Spleen (tissue), 11 donors: ENCODE data around the gene NSFL1C. TPM values are rescaled to one million over a fixed set of nuclear protein-coding genes. Genes with fewer than 3 reads are reported as not detected.

ENCODE experiments used
- DNase-seq: peaks from one replicate; pipeline ENCODE4 v3.0.0-alpha.2; 2020
- H3K27ac ChIP-seq, 8 donors: fragments of 200-600 bp; sonication (generic) in 7 of 8; 1 replicate in 4 of 8; 2 replicates in 4 of 8; pipeline versions ENCODE4 v1.5.0 to v1.8.0; 2016 to 2021; ENCODE audit warnings: inconsistent platforms in 4 of 8, mild to moderate bottlenecking in 4 of 8, moderate library complexity in 1 of 8
- H3K27me3 ChIP-seq, 7 donors: fragments of 200-600 bp; sonication (generic) in 6 of 7; replicated peaks in 1 of 7; 1 replicate in 4 of 7; 2 replicates in 3 of 7; pipeline versions ENCODE4 v1.5.0 to v1.8.0; 2016 to 2021; ENCODE audit warnings: inconsistent platforms in 3 of 7, mild to moderate bottlenecking in 1 of 7
- H3K36me3 ChIP-seq, 6 donors: fragments of 200-600 bp; sonication (generic) in 5 of 6; 1 replicate in 4 of 6; 2 replicates in 2 of 6; pipeline versions ENCODE4 v1.5.0 to v1.8.0; 2016 to 2021; ENCODE audit warnings: inconsistent platforms in 2 of 6
- H3K4me1 ChIP-seq, 6 donors: fragments of 200-600 bp; sonication (generic) in 5 of 6; 1 replicate in 3 of 6; 2 replicates in 3 of 6; pipeline versions ENCODE4 v1.5.0 to v1.8.0; 2016 to 2021; ENCODE audit warnings: inconsistent platforms in 3 of 6
- H3K4me3 ChIP-seq, 8 donors: fragments of 200-600 bp; sonication (generic) in 7 of 8; 1 replicate in 4 of 8; 2 replicates in 4 of 8; pipeline versions ENCODE4 v1.5.0 to v1.8.0; 2016 to 2021; ENCODE audit warnings: inconsistent platforms in 4 of 8, mild to moderate bottlenecking in 4 of 8, moderate library complexity in 2 of 8
- H3K9me3 ChIP-seq, 8 donors: fragments of 200-600 bp; sonication (generic) in 7 of 8; 1 replicate in 4 of 8; 2 replicates in 4 of 8; pipeline versions ENCODE4 v1.5.0 to v1.8.0; 2016 to 2021; ENCODE audit warnings: inconsistent platforms in 4 of 8
- POLR2A ChIP-seq, 3 donors: fragments of 450-650 bp; IDR thresholded peaks; one replicate each; pipeline ENCODE4 v1.5.1; 2017; ENCODE audit warnings: antibody characterized with exemption in 3 of 3, mild to moderate bottlenecking in 1 of 3
- POLR2AphosphoS5 ChIP-seq, 3 donors: sonication (generic); formaldehyde crosslinking; IDR thresholded peaks; one replicate each; pipeline ENCODE4 v1.5.1; 2017; ENCODE audit warnings: antibody characterized with exemption in 3 of 3
- WGBS, 5 donors: extraction: QIAGEN DNeasy Blood & Tissue Kit in 3 of 5; methylation state at CpG; one replicate each; pipeline versions ENCODE4 v1.1.5 to v1.1.7; 2013 to 2018; 5-methylcytosine and 5-hydroxymethylcytosine counted together
- intact Hi-C: fragments of 100-400 bp; cut with DNase I; formaldehyde crosslinking; loops from one replicate; pipeline ENCODE4 v1.15.0; 2023; ENCODE audit warnings: low total_unique reads
- polyA plus RNA-seq, 3 donors: library from polyadenylated mRNA; stranded (reverse); fragments of 200-250 nt; gene quantifications; one replicate each; pipeline ENCODE4 v1.2.1, GENCODE V29; 2013
- total RNA-seq, 7 donors: library from RNA; depleted of rRNA in 3 of 7; stranded (reverse); fragments of >200 nt in 3 of 7; fragmentation: NEBNext Ultra II Directional in 4 of 7; extraction: Animal tissue kit (Norgen Biotek cat#: 25700) in 4 of 7; gene quantifications; one replicate each; pipeline versions ENCODE4 v1.1.0 to v1.2.1, GENCODE V29; 2016 to 2021
- TF ChIP-seq, protein P1 (sequence below), 11 experiments: fragments of 200-600 bp in 7 of 11; fragments of 450-650 bp in 4 of 11; sonication (generic) in 4 of 11; IDR thresholded peaks in 8 of 11; conservative IDR thresholded peaks in 3 of 11; 1 replicate in 7 of 11; 2 replicates in 4 of 11; pipeline versions ENCODE4 v1.4.0 to v1.8.0; 2016 to 2021; ENCODE audit warnings: antibody characterized with exemption in 11 of 11, inconsistent platforms in 4 of 11, mild to moderate bottlenecking in 1 of 11
- donor health status: healthy with polysubstance abuse.
- donor health status: DM: no; HTN: no; CAD: no; lungs with moderate emphysema.
- donor health status: DM: no; HTN: no; CAD: no.
- donor health status: Bipolar disorder and iron deficiency.
- donor health status: healthy.
- donor health status: DM: no; HTN: no; CAD: no.
- donor health status: DM: yes; HTN: yes; CAD: no.

Gene NSFL1C
- total and polyA plus RNA-seq, 10 donors, result 37.1 to 88.5 (median 66.3) TPM

DNA sequence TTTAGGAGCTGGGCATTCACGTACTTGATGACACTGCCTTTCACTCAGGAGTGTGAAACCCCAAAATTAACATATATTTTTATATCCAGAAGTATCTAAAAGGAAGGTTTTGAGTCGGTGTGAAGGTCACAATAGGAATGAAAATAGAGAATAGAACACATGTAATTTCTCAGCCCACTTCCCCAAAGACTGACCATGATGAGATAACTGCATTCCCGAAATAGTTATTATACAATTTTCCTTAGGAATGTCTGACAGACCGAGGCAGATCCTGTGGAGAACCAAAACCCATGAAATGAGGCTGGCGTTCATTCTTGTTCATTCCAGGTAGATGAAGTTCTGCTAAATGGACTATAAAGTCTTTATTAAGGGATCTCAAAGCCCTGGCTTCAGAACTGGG lies 10.3 kb downstream of the NSFL1C start:
- Histone ChIP-seq H3K4me1 (peaks cover 0 to 6% (median 0%) of the 10 kb centered on the region in 6 donors), H3K36me3 (peaks cover 10 to 100% (median 97%) of the 10 kb centered on the region in 6 donors), H3K4me3 (no peak overlapping the region), H3K27ac (no peak overlapping the region), H3K27me3 (no peaks in the 10 kb centered on the region), H3K9me3 (peaks cover 0 to 12% (median 5%) of the 10 kb centered on the region in 8 donors)
- whole genome bisulfite sequencing, 5 donors, result 75 to 86% (median 75%) methylated on average over 5 of the region's 5 CpGs
- TF ChIP-seq, protein P1, sequence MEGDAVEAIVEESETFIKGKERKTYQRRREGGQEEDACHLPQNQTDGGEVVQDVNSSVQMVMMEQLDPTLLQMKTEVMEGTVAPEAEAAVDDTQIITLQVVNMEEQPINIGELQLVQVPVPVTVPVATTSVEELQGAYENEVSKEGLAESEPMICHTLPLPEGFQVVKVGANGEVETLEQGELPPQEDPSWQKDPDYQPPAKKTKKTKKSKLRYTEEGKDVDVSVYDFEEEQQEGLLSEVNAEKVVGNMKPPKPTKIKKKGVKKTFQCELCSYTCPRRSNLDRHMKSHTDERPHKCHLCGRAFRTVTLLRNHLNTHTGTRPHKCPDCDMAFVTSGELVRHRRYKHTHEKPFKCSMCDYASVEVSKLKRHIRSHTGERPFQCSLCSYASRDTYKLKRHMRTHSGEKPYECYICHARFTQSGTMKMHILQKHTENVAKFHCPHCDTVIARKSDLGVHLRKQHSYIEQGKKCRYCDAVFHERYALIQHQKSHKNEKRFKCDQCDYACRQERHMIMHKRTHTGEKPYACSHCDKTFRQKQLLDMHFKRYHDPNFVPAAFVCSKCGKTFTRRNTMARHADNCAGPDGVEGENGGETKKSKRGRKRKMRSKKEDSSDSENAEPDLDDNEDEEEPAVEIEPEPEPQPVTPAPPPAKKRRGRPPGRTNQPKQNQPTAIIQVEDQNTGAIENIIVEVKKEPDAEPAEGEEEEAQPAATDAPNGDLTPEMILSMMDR (IDR thresholded peaks at IDR 0.05 in 8 of 11, conservative IDR thresholded peaks at IDR 0.05 in 3 of 11), result no peak
- TF ChIP-seq POLR2AphosphoS5 (IDR thresholded peaks at IDR 0.05), result no peak
- TF ChIP-seq POLR2A (IDR thresholded peaks at IDR 0.05), result no peak
- DNase-seq, result no peak
- intact Hi-C loops, result no loop called here

DNA sequence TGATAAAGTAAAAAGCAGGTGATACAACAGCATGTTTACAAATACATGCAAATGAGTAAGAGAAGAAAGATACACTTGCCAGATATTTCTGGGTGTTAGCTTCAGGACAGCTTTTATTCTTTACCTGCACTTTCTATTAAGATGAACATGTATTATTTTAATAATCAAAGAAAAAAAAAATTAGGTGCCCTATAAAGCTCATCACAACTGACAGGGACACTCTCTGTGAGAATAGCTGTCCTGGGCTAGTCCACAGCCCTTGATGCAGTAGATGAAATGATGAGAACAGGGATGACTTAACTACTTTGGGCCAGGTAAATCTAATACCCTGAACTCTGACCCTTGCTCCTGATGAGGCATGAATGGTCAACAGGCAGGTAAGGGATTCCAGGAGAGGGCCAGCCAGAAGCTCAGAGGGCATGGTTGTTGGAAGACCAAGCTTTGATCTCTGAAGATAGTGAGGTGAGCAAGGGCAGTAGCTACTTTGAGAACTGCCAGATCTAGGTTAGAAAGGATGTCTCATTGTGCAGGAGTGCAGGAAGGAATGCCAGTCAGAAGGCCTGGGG lies 15.6 kb downstream of the NSFL1C start:
- Histone ChIP-seq H3K36me3 (peaks cover 21 to 100% (median 99%) of the 10 kb centered on the region in 6 donors), H3K27me3 (no peaks in the 10 kb centered on the region), H3K4me1 (peaks cover 0 to 4% (median 0%) of the 10 kb centered on the region in 6 donors), H3K27ac (no peak overlapping the region), H3K9me3 (peaks cover 0 to 20% (median 13%) of the 10 kb centered on the region in 8 donors), H3K4me3 (no peak overlapping the region)
- TF ChIP-seq POLR2A (IDR thresholded peaks at IDR 0.05) (no peak), POLR2AphosphoS5 (IDR thresholded peaks at IDR 0.05) (no peak)
- TF ChIP-seq, protein P1 (IDR thresholded peaks at IDR 0.05 in 8 of 11, conservative IDR thresholded peaks at IDR 0.05 in 3 of 11), result no peak
- intact Hi-C loops, result no loop called here
- no peak for DNase-seq

DNA sequence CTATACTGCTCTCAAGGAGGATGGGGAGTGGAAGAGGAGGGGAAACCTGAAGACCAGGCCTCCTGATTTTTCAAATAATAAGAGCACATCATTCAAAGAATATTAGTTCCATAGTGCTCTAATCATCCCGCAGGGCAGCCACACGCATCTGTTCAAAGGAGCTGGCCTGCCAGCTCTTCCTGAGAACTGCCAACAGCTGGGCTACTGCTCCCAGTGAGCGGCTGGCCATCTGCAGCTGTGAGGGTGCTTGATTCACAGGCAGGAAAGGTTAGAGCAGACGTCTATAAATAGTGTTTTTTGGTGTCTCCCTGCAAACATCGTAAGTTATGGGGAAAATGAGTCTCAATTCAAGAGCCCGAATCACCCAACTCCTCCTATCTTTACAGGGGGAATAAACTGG lies 17.3 kb downstream of the NSFL1C start:
- 93 to 99% (median 95%) methylated on average over 5 to 6 of the region's 6 CpGs for WGBS, 5 donors
- no peak for DNase-seq
- Histone ChIP-seq H3K36me3 (peaks cover 19 to 100% (median 99%) of the 10 kb centered on the region in 6 donors), H3K27ac (no peak overlapping the region), H3K27me3 (no peaks in the 10 kb centered on the region), H3K4me1 (no peaks in the 10 kb centered on the region), H3K4me3 (no peak overlapping the region), H3K9me3 (peaks cover 0 to 20% (median 13%) of the 10 kb centered on the region in 8 donors)
- intact Hi-C loops, result no loop called here
- TF ChIP-seq POLR2A (IDR thresholded peaks at IDR 0.05) (no peak), POLR2AphosphoS5 (IDR thresholded peaks at IDR 0.05) (no peak)
- TF ChIP-seq, protein P1 (IDR thresholded peaks at IDR 0.05 in 8 of 11, conservative IDR thresholded peaks at IDR 0.05 in 3 of 11), result no peak

DNA sequence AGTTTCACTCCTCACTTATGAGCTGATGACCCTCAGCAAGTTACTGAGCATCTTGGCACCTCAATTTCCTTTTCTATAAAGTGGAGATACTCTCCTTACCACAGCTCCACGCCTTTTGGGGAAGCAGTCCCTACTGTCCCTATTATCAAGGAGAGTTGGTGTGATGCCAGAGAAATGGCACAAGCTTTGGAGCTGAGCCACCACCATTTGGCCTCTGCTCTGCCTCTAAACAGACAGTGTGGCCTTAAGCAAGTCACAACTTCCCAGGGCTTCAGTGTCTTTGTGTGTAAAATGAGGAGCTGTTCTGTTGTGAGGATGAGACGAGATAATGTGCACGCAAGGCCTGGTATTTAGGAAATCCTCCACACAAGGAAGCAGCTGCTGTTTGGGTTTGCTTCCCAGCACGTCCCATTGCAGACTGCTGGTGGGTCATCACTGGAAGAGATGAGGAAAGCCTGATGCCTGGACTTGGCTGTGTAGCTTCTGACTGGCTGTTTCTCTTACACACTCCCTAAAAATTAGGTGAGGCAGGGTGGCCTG lies 18.5 kb downstream of the NSFL1C start:
- WGBS, 5 donors, result 83 to 95% (median 91%) methylated on average over 4 of the region's 4 CpGs
- Histone ChIP-seq H3K27me3 (no peaks in the 10 kb centered on the region), H3K36me3 (peaks cover 28 to 100% (median 99%) of the 10 kb centered on the region in 6 donors), H3K4me1 (no peaks in the 10 kb centered on the region), H3K4me3 (no peak overlapping the region), H3K9me3 (peaks cover 0 to 20% (median 13%) of the 10 kb centered on the region in 8 donors), H3K27ac (no peak overlapping the region)
- no peak for DNase-seq
- no peak for TF ChIP-seq POLR2A (IDR thresholded peaks at IDR 0.05)
- no peak for TF ChIP-seq POLR2AphosphoS5 (IDR thresholded peaks at IDR 0.05)
- TF ChIP-seq, protein P1 (IDR thresholded peaks at IDR 0.05 in 8 of 11, conservative IDR thresholded peaks at IDR 0.05 in 3 of 11), result no peak
- intact Hi-C loops, result no loop called here
